H9 (cell line): ENCODE data around the gene LZTR1. TPM values are rescaled to one million over a fixed set of nuclear protein-coding genes. Genes with fewer than 3 reads are reported as not detected.

ENCODE experiments used
- DNase-seq: peaks from one replicate; pipeline ENCODE4 v3.0.0-alpha.2; 2017
- H2AFZ ChIP-seq: one replicate; pipeline ENCODE4 v1.6.1; 2013; ENCODE audit warnings: mild to moderate bottlenecking, low read length, control low read depth, moderate library complexity
- H2AK5ac ChIP-seq: 2 replicates; pipeline ENCODE4 v1.6.1; 2013; ENCODE audit warnings: low read length, control low read depth, mixed read lengths; ENCODE audit not compliant: insufficient read length
- H2BK120ac ChIP-seq: one replicate; pipeline ENCODE4 v1.6.1; 2013; ENCODE audit warnings: low read depth, mild to moderate bottlenecking, low read length, control low read depth, inconsistent platforms; ENCODE audit not compliant: poor library complexity, severe bottlenecking
- H2BK12ac ChIP-seq: 2 replicates; pipeline ENCODE4 v1.6.1; 2013; ENCODE audit warnings: low read length, control low read depth, mixed read lengths, low read depth; ENCODE audit not compliant: insufficient read length
- H2BK15ac ChIP-seq: 2 replicates; pipeline ENCODE4 v1.6.1; 2013; ENCODE audit warnings: low read depth, low read length, control low read depth
- H2BK20ac ChIP-seq: one replicate; pipeline ENCODE4 v1.6.1; 2013; ENCODE audit warnings: low read depth, mild to moderate bottlenecking, low read length, control low read depth, inconsistent platforms; ENCODE audit not compliant: poor library complexity, severe bottlenecking
- H2BK5ac ChIP-seq: 2 replicates; pipeline ENCODE4 v1.6.1; 2013; ENCODE audit warnings: low read length, control low read depth, mixed read lengths; ENCODE audit not compliant: insufficient read length
- H3K14ac ChIP-seq: 2 replicates; pipeline ENCODE4 v1.6.1; 2013; ENCODE audit warnings: low read length, control low read depth; ENCODE audit not compliant: insufficient read depth
- H3K18ac ChIP-seq: 2 replicates; pipeline ENCODE4 v1.6.1; 2013; ENCODE audit warnings: low read depth, mild to moderate bottlenecking, mixed read lengths, low read length, control low read depth; ENCODE audit not compliant: insufficient read length
- H3K23ac ChIP-seq: 2 replicates; pipeline ENCODE4 v1.6.1; 2013; ENCODE audit warnings: low read length, control low read depth, mixed read lengths, low read depth; ENCODE audit not compliant: insufficient read length
- H3K23me2 ChIP-seq: 2 replicates; pipeline ENCODE4 v1.6.1; 2013; ENCODE audit warnings: low read depth, mild to moderate bottlenecking, mixed read lengths, low read length, control low read depth; ENCODE audit not compliant: insufficient read length, poor library complexity, severe bottlenecking
- H3K27ac ChIP-seq: 2 replicates; pipeline ENCODE4 v1.5.1; 2013; ENCODE audit warnings: low read length, control low read depth, mixed read lengths, low read depth; ENCODE audit not compliant: insufficient read length
- H3K27me3 ChIP-seq: 2 replicates; pipeline ENCODE4 v1.6.1; 2013; ENCODE audit warnings: low read length, control low read depth, inconsistent platforms; ENCODE audit not compliant: insufficient read depth
- H3K4ac ChIP-seq: 2 replicates; pipeline ENCODE4 v1.6.1; 2013; ENCODE audit warnings: low read depth, mild to moderate bottlenecking, control low read depth, inconsistent platforms, low read length, moderate library complexity
- H3K4me1 ChIP-seq: 2 replicates; pipeline ENCODE4 v1.6.1; 2013; ENCODE audit warnings: low read length, control low read depth, inconsistent platforms; ENCODE audit not compliant: insufficient read depth
- H3K4me2 ChIP-seq: 2 replicates; pipeline ENCODE4 v1.6.1; 2013; ENCODE audit warnings: low read length, control low read depth, mixed read lengths; ENCODE audit not compliant: insufficient read length, insufficient read depth
- H3K56ac ChIP-seq: 2 replicates; pipeline ENCODE4 v1.6.1; 2013; ENCODE audit warnings: low read depth, mild to moderate bottlenecking, mixed read lengths, low read length, control low read depth; ENCODE audit not compliant: insufficient read length
- H3K79me1 ChIP-seq: 2 replicates; pipeline ENCODE4 v1.6.1; 2013; ENCODE audit warnings: low read depth, mild to moderate bottlenecking, moderate library complexity, low read length, control low read depth, inconsistent platforms; ENCODE audit not compliant: insufficient read depth, poor library complexity, severe bottlenecking
- H3K79me2 ChIP-seq: 2 replicates; pipeline ENCODE4 v1.6.1; 2013; ENCODE audit warnings: low read length, control low read depth, inconsistent platforms; ENCODE audit not compliant: insufficient read depth
- H3K9ac ChIP-seq: 2 replicates; pipeline ENCODE4 v1.6.1; 2013; ENCODE audit warnings: low read length, control low read depth, mixed read lengths; ENCODE audit not compliant: insufficient read length; ENCODE audit errors: extremely low read depth
- H3K9me3 ChIP-seq: one replicate; pipeline ENCODE4 v1.6.1; 2013; ENCODE audit warnings: low read depth, low read length, inconsistent platforms; ENCODE audit not compliant: control insufficient read depth
- H3T11ph ChIP-seq: one replicate; pipeline ENCODE4 v1.6.1; 2013; ENCODE audit warnings: mild to moderate bottlenecking, low read length, control low read depth, inconsistent platforms
- H4K20me1 ChIP-seq: one replicate; pipeline ENCODE4 v1.6.1; 2013; ENCODE audit not compliant: control insufficient read depth, insufficient read length, insufficient read depth
- H4K5ac ChIP-seq: 2 replicates; pipeline ENCODE4 v1.6.1; 2013; ENCODE audit warnings: low read depth, mild to moderate bottlenecking, mixed read lengths, low read length, control low read depth; ENCODE audit not compliant: insufficient read length
- H4K8ac ChIP-seq: replicated peaks from 2 replicates; pipeline ENCODE4 v1.6.1; 2013; ENCODE audit warnings: low read length, control low read depth, mixed read lengths, low read depth; ENCODE audit not compliant: insufficient read length
- H4K91ac ChIP-seq: 2 replicates; pipeline ENCODE4 v1.6.1; 2013; ENCODE audit warnings: low read depth, mild to moderate bottlenecking, moderate library complexity, mixed read lengths, low read length, control low read depth; ENCODE audit not compliant: insufficient read length
- H3K27ac Mint-ChIP-seq, 3 experiments: 2 replicates in 2 of 3; 3 replicates in 1 of 3; pipeline ENCODE4 v1.8.0; 2020 to 2021; ENCODE audit warnings: mixed read lengths in 3 of 3, mild to moderate bottlenecking in 1 of 3, moderate library complexity in 1 of 3
- H3K27me3 Mint-ChIP-seq: 2 replicates; pipeline ENCODE4 v1.8.0; 2021; ENCODE audit warnings: low read depth, mild to moderate bottlenecking, moderate library complexity, mixed read lengths
- H3K36me3 Mint-ChIP-seq, 3 experiments: 2 replicates in 2 of 3; 3 replicates in 1 of 3; pipeline ENCODE4 v1.8.0; 2020 to 2021; ENCODE audit warnings: low read depth in 3 of 3, mixed read lengths in 3 of 3; ENCODE audit not compliant: insufficient read depth in 1 of 3
- H3K4me1 Mint-ChIP-seq, 2 experiments: 2 replicates each; pipeline ENCODE4 v1.8.0; 2020; ENCODE audit warnings: mixed read lengths in 2 of 2
- H3K4me3 Mint-ChIP-seq, 2 experiments: 2 replicates in 1 of 2; 3 replicates in 1 of 2; pipeline ENCODE4 v1.8.0; 2020 to 2021; ENCODE audit warnings: mild to moderate bottlenecking in 2 of 2, mixed read lengths in 2 of 2, moderate library complexity in 1 of 2
- H3K9me3 Mint-ChIP-seq, 2 experiments: 2 replicates in 1 of 2; 3 replicates in 1 of 2; pipeline ENCODE4 v1.8.0; 2020; ENCODE audit warnings: mild to moderate bottlenecking in 2 of 2, mixed read lengths in 2 of 2, moderate library complexity in 1 of 2
- CTCF ChIP-seq: fragments of 200-600 bp; sonication (generic); conservative IDR thresholded peaks from 3 replicates; pipeline ENCODE4 v1.8.0; 2021; ENCODE audit warnings: antibody characterized with exemption, mild to moderate bottlenecking
- WGBS: extraction: QIAGEN DNeasy Blood & Tissue Kit; methylation state at CpG from one replicate; pipeline ENCODE4 v1.1.7; 2013; ENCODE audit warnings: missing lambda C conversion rate, low lambda C conversion rate, mixed read lengths; ENCODE audit not compliant: insufficient read length; ENCODE audit errors: extremely low coverage; 5-methylcytosine and 5-hydroxymethylcytosine counted together
- total RNA-seq: library from RNA; stranded (reverse); gene quantifications from 2 replicates; pipeline ENCODE4 v1.2.1, GENCODE V29; 2021

LZTR1 gene
- total RNA-seq, 1 experiment from 2014 or later, result 47.0 TPM

GRCh38 chr22:21047035-21047661 is 65.1 kb downstream of the LZTR1 start:
- H4K8ac ChIP-seq, result no peak overlapping the region
- H2BK12ac ChIP-seq, result no peak overlapping the region
- no peak overlapping the region for H3K27ac ChIP-seq
- no CpG with 5 or more reads among the region's 14 CpGs for WGBS
- H3K4me2 ChIP-seq, result no peak overlapping the region
- H3K79me1 ChIP-seq, result no peaks in the 10 kb centered on the region
- H3K27me3 ChIP-seq, result no peaks in the 10 kb centered on the region
- no peak overlapping the region for H4K91ac ChIP-seq
- no peak overlapping the region for H3K18ac ChIP-seq
- H3K23me2 ChIP-seq, result peaks cover 4% of the 10 kb centered on the region
- no peak overlapping the region for H3K4ac ChIP-seq
- Mint-ChIP-seq H3K27me3 (peaks cover 27% of the 10 kb centered on the region), H3K4me1 (peaks cover 28 to 29% of the 10 kb centered on the region in 2 experiments), H3K9me3 (no peaks in the 10 kb centered on the region; a peak in 1 of 5 replicates), H3K36me3 (no peaks in the 10 kb centered on the region), H3K4me3 (no peak overlapping the region), H3K27ac (no peak overlapping the region)
- H3K14ac ChIP-seq, result no peak overlapping the region
- no peak overlapping the region for H3T11ph ChIP-seq
- H3K23ac ChIP-seq, result no peak overlapping the region
- no peak overlapping the region for H4K5ac ChIP-seq
- no peak overlapping the region for H3K56ac ChIP-seq
- no peaks in the 10 kb centered on the region for H3K9me3 ChIP-seq
- no peak overlapping the region for H2AK5ac ChIP-seq
- no peak for TF ChIP-seq CTCF
- H3K4me1 ChIP-seq, result peaks cover 5% of the 10 kb centered on the region; the same call in 1 of the 2 replicates
- H4K20me1 ChIP-seq, result no peaks in the 10 kb centered on the region
- no peak overlapping the region for H2BK120ac ChIP-seq
- H2AFZ ChIP-seq, result no peak overlapping the region
- H2BK5ac ChIP-seq, result no peak overlapping the region
- no peak for DNase-seq
- H2BK15ac ChIP-seq, result no peak overlapping the region
- H2BK20ac ChIP-seq, result no peak overlapping the region
- no peaks in the 10 kb centered on the region for H3K79me2 ChIP-seq
- H3K9ac ChIP-seq, result no peak overlapping the region
